OCI-LY3 (cell line): ENCODE measurements around the gene RABL6.

Experiments
- H2AFZ ChIP-seq: fragments of 200-600, 300-600 bp; shearing (Covaris generic); 2 replicates; pipeline ENCODE4 v1.6.0; 2014; ENCODE audit warnings: antibody characterized with exemption, low read depth, low read length
- H3K27ac ChIP-seq: fragments of 200-600, 300-600 bp; sonication (generic); 2 replicates; pipeline ENCODE4 v1.5.1; 2014; ENCODE audit warnings: mild to moderate bottlenecking, low read length, moderate library complexity, mixed read lengths
- H3K27me3 ChIP-seq: fragments of 200-600, 300-600 bp; sonication (generic); 2 replicates; pipeline ENCODE4 v1.6.1; 2014; ENCODE audit warnings: low read depth, low read length, mixed read lengths
- H3K36me3 ChIP-seq: fragments of 200-600, 300-600 bp; sonication (generic); replicated peaks from 2 replicates; pipeline ENCODE3; 2014; ENCODE audit warnings: low read depth, low read length, mixed read lengths
- H3K4me1 ChIP-seq: fragments of 300-600, 200-600 bp; sonication (generic); 2 replicates; pipeline ENCODE4 v1.6.1; 2014; ENCODE audit warnings: low read length, mixed read lengths
- H3K4me2 ChIP-seq: fragments of 200-600, 300-600 bp; sonication (generic); 2 replicates; pipeline ENCODE4 v1.6.1; 2014; ENCODE audit warnings: low read length, mixed read lengths
- H3K4me3 ChIP-seq: fragments of 300-600, 200-600 bp; sonication (generic); 2 replicates; pipeline ENCODE4 v1.5.1; 2014; ENCODE audit warnings: antibody characterized with exemption, mild to moderate bottlenecking, low read length, moderate library complexity
- H3K79me2 ChIP-seq: fragments of 300-600, 200-600 bp; shearing (Covaris generic); 2 replicates; pipeline ENCODE4 v1.6.1; 2014; ENCODE audit warnings: mild to moderate bottlenecking, low read length, mixed read lengths
- H3K9ac ChIP-seq: fragments of 300-600, 200-600 bp; shearing (Covaris generic); 2 replicates; pipeline ENCODE4 v1.6.0; 2014; ENCODE audit warnings: mild to moderate bottlenecking, low read length, moderate library complexity
- H3K9me3 ChIP-seq: fragments of 200-600, 300-600 bp; shearing (Covaris generic); 2 replicates; pipeline ENCODE4 v1.6.1; 2014; ENCODE audit warnings: low read length, mixed read lengths; ENCODE audit not compliant: insufficient read depth
- H4K20me1 ChIP-seq: fragments of 200-600, 300-600 bp; sonication (generic); 2 replicates; pipeline ENCODE4 v1.6.1; 2016; ENCODE audit warnings: low read length, mixed read lengths; ENCODE audit not compliant: insufficient read depth
- EZH2phosphoT487 ChIP-seq: fragments of 200-600 bp; shearing (Covaris generic); IDR thresholded peaks from 2 replicates; pipeline ENCODE4 v1.6.1; 2018; ENCODE audit warnings: antibody characterized with exemption, mixed run types, low read depth
- TF ChIP-seq, protein P1 (sequence below): fragments of 200-600, 300-600 bp; sonication (generic); IDR thresholded peaks from 2 replicates; pipeline ENCODE4 v1.5.1; 2014; ENCODE audit warnings: antibody characterized with exemption, low read length, low read depth

The RABL6 gene

DNA sequence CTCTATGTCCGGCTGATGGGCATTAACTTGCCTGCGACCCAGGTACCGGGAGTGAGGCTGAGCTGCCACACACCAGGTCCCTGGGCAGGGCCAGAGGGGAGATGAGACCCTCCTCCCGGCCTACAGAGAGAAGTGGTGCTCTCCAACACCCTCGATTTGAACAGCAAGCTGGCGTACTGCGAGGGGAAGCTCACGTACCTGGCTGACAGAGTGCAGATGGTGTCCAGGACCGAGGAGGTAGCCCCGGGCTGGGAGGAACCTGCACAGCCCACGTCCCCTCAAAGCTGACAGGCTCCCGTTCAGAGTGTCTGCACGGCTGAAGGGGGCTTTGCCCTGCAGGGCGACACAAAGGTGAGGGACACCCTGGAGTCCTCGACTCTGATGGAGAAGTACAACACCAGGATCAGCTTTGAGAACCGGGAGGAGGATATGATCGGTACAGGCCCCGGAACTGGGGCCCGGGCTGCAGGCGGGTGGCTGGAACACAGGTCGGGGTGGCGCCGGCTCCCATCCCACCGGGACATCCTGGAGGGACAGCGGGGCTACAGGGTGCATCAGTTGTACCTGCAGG, 1.0 kb upstream of the RABL6 start:
- TF ChIP-seq, protein P1, sequence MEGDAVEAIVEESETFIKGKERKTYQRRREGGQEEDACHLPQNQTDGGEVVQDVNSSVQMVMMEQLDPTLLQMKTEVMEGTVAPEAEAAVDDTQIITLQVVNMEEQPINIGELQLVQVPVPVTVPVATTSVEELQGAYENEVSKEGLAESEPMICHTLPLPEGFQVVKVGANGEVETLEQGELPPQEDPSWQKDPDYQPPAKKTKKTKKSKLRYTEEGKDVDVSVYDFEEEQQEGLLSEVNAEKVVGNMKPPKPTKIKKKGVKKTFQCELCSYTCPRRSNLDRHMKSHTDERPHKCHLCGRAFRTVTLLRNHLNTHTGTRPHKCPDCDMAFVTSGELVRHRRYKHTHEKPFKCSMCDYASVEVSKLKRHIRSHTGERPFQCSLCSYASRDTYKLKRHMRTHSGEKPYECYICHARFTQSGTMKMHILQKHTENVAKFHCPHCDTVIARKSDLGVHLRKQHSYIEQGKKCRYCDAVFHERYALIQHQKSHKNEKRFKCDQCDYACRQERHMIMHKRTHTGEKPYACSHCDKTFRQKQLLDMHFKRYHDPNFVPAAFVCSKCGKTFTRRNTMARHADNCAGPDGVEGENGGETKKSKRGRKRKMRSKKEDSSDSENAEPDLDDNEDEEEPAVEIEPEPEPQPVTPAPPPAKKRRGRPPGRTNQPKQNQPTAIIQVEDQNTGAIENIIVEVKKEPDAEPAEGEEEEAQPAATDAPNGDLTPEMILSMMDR = no peak
- no peak for TF ChIP-seq EZH2phosphoT487
- Histone ChIP-seq H3K27me3 (peaks cover 7% of the 10 kb centered on the region; the same call in 1 of the 2 replicates), H3K4me1 (peaks cover 18% of the 10 kb centered on the region), H3K36me3 (peaks cover 26% of the 10 kb centered on the region), H3K4me2 (peak overlapping the region; percentile 98), H3K27ac (peak overlapping the region; percentile 80), H3K9ac (peak overlapping the region; percentile 87), H3K79me2 (peaks cover 49% of the 10 kb centered on the region), H3K9me3 (no peaks in the 10 kb centered on the region), H4K20me1 (peaks cover 20% of the 10 kb centered on the region), H3K4me3 (peak overlapping the region; percentile 86), H2AFZ (no peak overlapping the region)

DNA sequence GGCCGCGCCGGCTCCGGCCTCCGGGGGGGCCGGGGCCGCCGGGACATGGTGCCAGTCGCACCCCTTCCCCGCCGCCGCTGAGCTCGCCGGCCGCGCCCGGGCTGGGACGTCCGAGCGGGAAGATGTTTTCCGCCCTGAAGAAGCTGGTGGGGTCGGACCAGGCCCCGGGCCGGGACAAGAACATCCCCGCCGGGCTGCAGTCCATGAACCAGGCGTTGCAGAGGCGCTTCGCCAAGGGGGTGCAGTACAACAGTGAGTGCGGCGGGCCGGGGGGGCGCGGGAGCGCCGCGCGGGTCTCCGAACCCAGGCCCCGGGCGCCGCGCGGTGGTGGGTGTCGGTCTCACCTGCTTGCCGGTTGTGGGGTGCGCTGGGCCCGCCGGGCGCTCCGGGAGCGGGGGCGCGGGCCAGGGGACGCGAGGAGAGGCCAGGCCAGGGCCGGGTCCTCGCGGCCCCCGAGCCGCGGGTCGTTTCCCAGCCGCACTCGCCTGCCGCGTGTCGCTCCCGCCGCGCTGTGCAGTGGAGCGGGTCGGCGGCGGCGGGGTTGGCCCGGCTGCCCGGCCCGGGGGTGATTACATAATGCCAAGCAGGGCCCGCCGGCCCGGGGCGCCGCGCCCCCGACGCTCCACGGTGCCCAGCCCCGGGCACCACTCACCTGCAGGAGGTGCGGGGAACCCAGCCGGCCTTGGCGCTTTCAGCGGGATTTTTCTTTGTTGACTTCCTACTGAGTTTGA, 492 bp downstream of the RABL6 start:
- peaks cover 20% of the 10 kb centered on the region for H4K20me1 ChIP-seq

DNA sequence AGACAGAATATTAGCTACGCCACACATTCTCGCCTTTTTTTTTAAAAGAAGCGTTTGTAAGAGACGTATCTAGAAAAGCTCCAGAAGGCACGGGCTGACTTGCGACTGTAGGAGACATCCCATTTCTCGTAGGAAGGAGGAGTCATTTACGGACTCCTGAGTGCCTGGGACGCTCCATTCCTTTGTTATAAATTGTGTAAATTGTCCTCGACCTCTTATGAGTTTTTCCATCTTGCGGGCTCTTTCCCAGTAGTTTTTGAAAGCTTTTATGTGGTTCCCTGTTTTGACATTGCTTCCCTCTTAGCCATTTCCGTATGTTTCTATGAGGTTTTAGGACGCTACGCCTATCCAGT, 1.0 kb downstream of the RABL6 start:
- Histone ChIP-seq H3K79me2 (peaks cover 69% of the 10 kb centered on the region), H2AFZ (no peak overlapping the region), H4K20me1 (peaks cover 20% of the 10 kb centered on the region), H3K27me3 (no peaks in the 10 kb centered on the region), H3K9ac (peak overlapping the region; percentile 83), H3K36me3 (peaks cover 38% of the 10 kb centered on the region), H3K9me3 (no peaks in the 10 kb centered on the region), H3K4me1 (peaks cover 18% of the 10 kb centered on the region), H3K4me2 (peak overlapping the region; percentile 84), H3K4me3 (peak overlapping the region; percentile 86), H3K27ac (peak overlapping the region; percentile 57; the same call in 1 of the 2 replicates)
- TF ChIP-seq, protein P1 = no peak
- no peak for TF ChIP-seq EZH2phosphoT487

More for the DNA sequence above, 492 bp downstream of the RABL6 start:
- H3K4me1 ChIP-seq = peaks cover 18% of the 10 kb centered on the region
- H3K9me3 ChIP-seq = no peaks in the 10 kb centered on the region
- no peaks in the 10 kb centered on the region for H3K27me3 ChIP-seq
- no peak overlapping the region for H2AFZ ChIP-seq
- peak overlapping the region; percentile 57 for H3K27ac ChIP-seq
- H3K36me3 ChIP-seq = peaks cover 36% of the 10 kb centered on the region
- H3K4me2 ChIP-seq = peak overlapping the region; percentile 84
- H3K4me3 ChIP-seq = peak overlapping the region; percentile 86
- peak overlapping the region; percentile 83 for H3K9ac ChIP-seq
- H3K79me2 ChIP-seq = peaks cover 64% of the 10 kb centered on the region
- TF ChIP-seq EZH2phosphoT487 = no peak
- TF ChIP-seq, protein P1 = no peak

DNA sequence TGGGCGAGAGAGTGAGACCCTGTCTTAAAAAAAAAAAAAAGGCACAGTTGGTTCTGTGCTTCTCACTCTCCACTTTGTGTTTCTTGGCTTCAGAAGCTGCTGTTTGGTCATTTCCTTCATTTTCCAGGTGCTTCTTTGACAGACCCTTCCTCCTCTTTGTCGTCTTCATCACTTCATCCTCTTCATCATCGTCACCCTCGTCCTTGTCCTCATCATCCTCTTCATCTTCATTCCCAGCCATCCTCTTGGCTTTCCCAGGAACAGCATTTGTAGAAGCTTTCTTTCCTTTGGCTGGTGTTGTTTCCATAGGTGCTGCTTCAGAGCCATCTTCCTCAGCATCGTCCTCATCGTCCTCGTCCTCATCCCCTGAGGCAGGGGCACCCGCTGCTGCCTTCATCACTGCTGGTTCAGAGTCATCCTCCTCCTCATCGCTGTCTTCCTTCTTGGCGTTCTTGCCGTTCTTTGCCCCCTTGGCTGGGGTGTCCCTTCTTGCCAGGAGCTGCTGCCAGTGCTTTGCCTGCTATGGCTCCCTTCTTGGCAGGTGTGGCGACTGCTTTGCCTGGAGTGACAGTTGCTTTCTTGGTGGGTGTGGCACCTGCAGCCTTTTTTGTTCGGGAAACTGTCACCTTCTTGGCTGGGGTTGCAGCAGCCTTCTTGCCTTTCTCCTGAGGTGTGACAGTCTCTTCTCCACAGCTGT, 7.1 kb downstream of the RABL6 start:
- Histone ChIP-seq H3K9ac (no peak overlapping the region), H3K36me3 (peaks cover 39% of the 10 kb centered on the region), H4K20me1 (peaks cover 11% of the 10 kb centered on the region; the same call in 1 of the 2 replicates), H3K9me3 (no peaks in the 10 kb centered on the region), H3K27me3 (no peaks in the 10 kb centered on the region), H2AFZ (no peak overlapping the region), H3K27ac (no peak overlapping the region), H3K4me2 (no peak overlapping the region), H3K4me1 (0 out of 2 replicates have a peak, but pooled peaks cover 6% of the 10 kb centered on the region), H3K4me3 (no peak overlapping the region), H3K79me2 (peaks cover 85% of the 10 kb centered on the region)
- TF ChIP-seq, protein P1 = no peak
- no peak for TF ChIP-seq EZH2phosphoT487
